GM13977 (cell line): ENCODE measurements around the gene RBBP7.
"Not testable (repeated sequence)": the region's sequence is repeated elsewhere in the genome, so short reads cannot be mapped to it uniquely, and the experiment has no call there.

ENCODE experiments used
- DNase-seq: peaks from one replicate; pipeline ENCODE4 v3.0.0; 2012; ENCODE audit warnings: low spot score
- CTCF ChIP-seq: IDR thresholded peaks from 2 replicates; pipeline ENCODE4 v1.5.1; 2012; ENCODE audit warnings: mild to moderate bottlenecking, control low read depth; ENCODE audit not compliant: insufficient read depth; ENCODE audit errors: extremely low read depth, missing control alignments
- in situ Hi-C: fragments of 300-500 bp; cut with MboI; formaldehyde crosslinking; loops from one replicate; pipeline ENCODE4 v1.12.0; 2022; ENCODE audit warnings: low sequenced_read_pairs, low pct_unique_long_range_greater_than_20kb, mixed read lengths, inconsistent platforms; ENCODE audit not compliant: unreplicated experiment

RBBP7 gene

GRCh38 chrX:16868920-16869319 is 1.2 kb downstream of the RBBP7 start:
- no peak for TF ChIP-seq CTCF
- in situ Hi-C loops: no loop called here
- DNase-seq: no peak

- no peak for DNase-seq
- no peak for TF ChIP-seq CTCF
- in situ Hi-C loops: no loop called here
Observed at GRCh38 chrX:16867947-16868346, 2.2 kb downstream of the RBBP7 start.

GRCh38 chrX:16862829-16863228 is 7.3 kb downstream of the RBBP7 start:
- in situ Hi-C loops: no loop called here
- no peak for TF ChIP-seq CTCF
- no peak for DNase-seq

- no peak for DNase-seq
- TF ChIP-seq CTCF: no peak
- in situ Hi-C loops: no loop called here
Observed at GRCh38 chrX:16856744-16857143, 13.4 kb downstream of the RBBP7 start.

GRCh38 chrX:16856076-16856404 is 14.1 kb downstream of the RBBP7 start:
- in situ Hi-C loops, DNase-seq: not testable (repeated sequence)

- TF ChIP-seq CTCF: no peak
- DNase-seq: no peak
- in situ Hi-C loops: no loop called here
Observed at GRCh38 chrX:16855363-16856075, 14.6 kb downstream of the RBBP7 start.

- no peak for DNase-seq
- TF ChIP-seq CTCF: no peak
- in situ Hi-C loops: no loop called here
Observed at GRCh38 chrX:16853537-16853936, 16.6 kb downstream of the RBBP7 start.
